GM23338 (cell line): ENCODE results near the gene SLC25A3.

Source experiments
- CREB1 ChIP-seq: fragments of 250-450 bp; sonication (Bioruptor Pico); IDR thresholded peaks from 2 replicates; pipeline ENCODE4 v1.5.0; 2020; ENCODE audit warnings: low read depth, mild to moderate bottlenecking, moderate library complexity
- EZH2 ChIP-seq: fragments of 200-600 bp; sonication (generic); IDR thresholded peaks from one replicate; pipeline ENCODE4 v1.8.0; 2017; ENCODE audit warnings: antibody characterized with exemption, mild to moderate bottlenecking, low read depth; ENCODE audit not compliant: unreplicated experiment
- EZH2phosphoT487 ChIP-seq: fragments of 200-600 bp; sonication (generic); IDR thresholded peaks from one replicate; pipeline ENCODE4 v1.8.1; 2018; ENCODE audit warnings: antibody characterized with exemption; ENCODE audit not compliant: unreplicated experiment
- JUNB ChIP-seq: IDR thresholded peaks from one replicate; pipeline ENCODE4 v1.6.1; 2016; ENCODE audit warnings: antibody characterized with exemption; ENCODE audit not compliant: unreplicated experiment
- POLR2AphosphoS5 ChIP-seq: IDR thresholded peaks from 2 replicates; pipeline ENCODE4 v1.6.1; 2016; ENCODE audit warnings: antibody characterized with exemption, low read depth
- STAT1 ChIP-seq: IDR thresholded peaks from one replicate; pipeline ENCODE4 v1.6.1; 2016; ENCODE audit warnings: antibody characterized with exemption; ENCODE audit not compliant: unreplicated experiment
- TF ChIP-seq, protein P1 (sequence below), 2 experiments: fragments of 200-600 bp in 1 of 2; sonication (generic) in 1 of 2; conservative IDR thresholded peaks; 2 replicates each; pipeline versions ENCODE4 v1.5.1 to v1.6.1; 2016 to 2017; ENCODE audit warnings: antibody characterized with exemption in 2 of 2, low read depth in 2 of 2, mild to moderate bottlenecking in 2 of 2, moderate library complexity in 1 of 2
- TF ChIP-seq, protein P2 (sequence below): IDR thresholded peaks from one replicate; pipeline ENCODE4 v1.6.1; 2018; ENCODE audit warnings: antibody characterized with exemption; ENCODE audit not compliant: unreplicated experiment
- TF ChIP-seq, protein P3 (sequence below): IDR thresholded peaks from 2 replicates; pipeline ENCODE4 v1.6.1; 2016; ENCODE audit warnings: antibody characterized with exemption

DNA sequence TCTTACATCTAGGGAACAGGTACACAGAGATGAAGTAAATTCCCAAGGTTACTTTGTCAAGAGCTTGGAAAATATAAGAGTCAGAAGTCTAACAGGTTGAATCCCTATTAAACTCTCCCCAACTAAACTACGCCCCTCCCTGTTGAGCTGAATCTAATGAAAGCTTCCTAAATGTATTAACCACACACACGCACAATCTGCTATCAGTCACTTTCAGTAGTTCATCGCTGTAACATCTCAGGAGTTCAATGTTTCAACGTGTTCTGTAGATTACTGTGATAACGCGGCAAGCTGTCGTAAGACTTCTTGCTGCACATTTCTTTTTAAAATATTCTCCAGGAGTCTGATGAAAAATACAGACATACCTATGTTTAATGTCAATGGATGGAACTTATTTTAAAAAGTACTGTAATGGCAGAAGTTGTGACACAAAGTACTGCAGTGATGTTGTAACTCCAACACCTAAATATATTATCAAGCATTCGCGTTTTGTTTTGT is 612 bp upstream of the SLC25A3 start:
- TF ChIP-seq, protein P1, sequence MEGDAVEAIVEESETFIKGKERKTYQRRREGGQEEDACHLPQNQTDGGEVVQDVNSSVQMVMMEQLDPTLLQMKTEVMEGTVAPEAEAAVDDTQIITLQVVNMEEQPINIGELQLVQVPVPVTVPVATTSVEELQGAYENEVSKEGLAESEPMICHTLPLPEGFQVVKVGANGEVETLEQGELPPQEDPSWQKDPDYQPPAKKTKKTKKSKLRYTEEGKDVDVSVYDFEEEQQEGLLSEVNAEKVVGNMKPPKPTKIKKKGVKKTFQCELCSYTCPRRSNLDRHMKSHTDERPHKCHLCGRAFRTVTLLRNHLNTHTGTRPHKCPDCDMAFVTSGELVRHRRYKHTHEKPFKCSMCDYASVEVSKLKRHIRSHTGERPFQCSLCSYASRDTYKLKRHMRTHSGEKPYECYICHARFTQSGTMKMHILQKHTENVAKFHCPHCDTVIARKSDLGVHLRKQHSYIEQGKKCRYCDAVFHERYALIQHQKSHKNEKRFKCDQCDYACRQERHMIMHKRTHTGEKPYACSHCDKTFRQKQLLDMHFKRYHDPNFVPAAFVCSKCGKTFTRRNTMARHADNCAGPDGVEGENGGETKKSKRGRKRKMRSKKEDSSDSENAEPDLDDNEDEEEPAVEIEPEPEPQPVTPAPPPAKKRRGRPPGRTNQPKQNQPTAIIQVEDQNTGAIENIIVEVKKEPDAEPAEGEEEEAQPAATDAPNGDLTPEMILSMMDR (conservative IDR thresholded peaks at IDR 0.05; ENCODE audit: low read depth in 2 of 2), result no peak
- TF ChIP-seq EZH2, result no peak
- no peak for TF ChIP-seq STAT1
- TF ChIP-seq CREB1 (CRISPR knock-in tag), result no peak
- TF ChIP-seq JUNB, result no peak
- no peak for TF ChIP-seq POLR2AphosphoS5
- TF ChIP-seq, protein P2, sequence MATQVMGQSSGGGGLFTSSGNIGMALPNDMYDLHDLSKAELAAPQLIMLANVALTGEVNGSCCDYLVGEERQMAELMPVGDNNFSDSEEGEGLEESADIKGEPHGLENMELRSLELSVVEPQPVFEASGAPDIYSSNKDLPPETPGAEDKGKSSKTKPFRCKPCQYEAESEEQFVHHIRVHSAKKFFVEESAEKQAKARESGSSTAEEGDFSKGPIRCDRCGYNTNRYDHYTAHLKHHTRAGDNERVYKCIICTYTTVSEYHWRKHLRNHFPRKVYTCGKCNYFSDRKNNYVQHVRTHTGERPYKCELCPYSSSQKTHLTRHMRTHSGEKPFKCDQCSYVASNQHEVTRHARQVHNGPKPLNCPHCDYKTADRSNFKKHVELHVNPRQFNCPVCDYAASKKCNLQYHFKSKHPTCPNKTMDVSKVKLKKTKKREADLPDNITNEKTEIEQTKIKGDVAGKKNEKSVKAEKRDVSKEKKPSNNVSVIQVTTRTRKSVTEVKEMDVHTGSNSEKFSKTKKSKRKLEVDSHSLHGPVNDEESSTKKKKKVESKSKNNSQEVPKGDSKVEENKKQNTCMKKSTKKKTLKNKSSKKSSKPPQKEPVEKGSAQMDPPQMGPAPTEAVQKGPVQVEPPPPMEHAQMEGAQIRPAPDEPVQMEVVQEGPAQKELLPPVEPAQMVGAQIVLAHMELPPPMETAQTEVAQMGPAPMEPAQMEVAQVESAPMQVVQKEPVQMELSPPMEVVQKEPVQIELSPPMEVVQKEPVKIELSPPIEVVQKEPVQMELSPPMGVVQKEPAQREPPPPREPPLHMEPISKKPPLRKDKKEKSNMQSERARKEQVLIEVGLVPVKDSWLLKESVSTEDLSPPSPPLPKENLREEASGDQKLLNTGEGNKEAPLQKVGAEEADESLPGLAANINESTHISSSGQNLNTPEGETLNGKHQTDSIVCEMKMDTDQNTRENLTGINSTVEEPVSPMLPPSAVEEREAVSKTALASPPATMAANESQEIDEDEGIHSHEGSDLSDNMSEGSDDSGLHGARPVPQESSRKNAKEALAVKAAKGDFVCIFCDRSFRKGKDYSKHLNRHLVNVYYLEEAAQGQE, result no peak
- no peak for TF ChIP-seq EZH2phosphoT487
- TF ChIP-seq, protein P3, sequence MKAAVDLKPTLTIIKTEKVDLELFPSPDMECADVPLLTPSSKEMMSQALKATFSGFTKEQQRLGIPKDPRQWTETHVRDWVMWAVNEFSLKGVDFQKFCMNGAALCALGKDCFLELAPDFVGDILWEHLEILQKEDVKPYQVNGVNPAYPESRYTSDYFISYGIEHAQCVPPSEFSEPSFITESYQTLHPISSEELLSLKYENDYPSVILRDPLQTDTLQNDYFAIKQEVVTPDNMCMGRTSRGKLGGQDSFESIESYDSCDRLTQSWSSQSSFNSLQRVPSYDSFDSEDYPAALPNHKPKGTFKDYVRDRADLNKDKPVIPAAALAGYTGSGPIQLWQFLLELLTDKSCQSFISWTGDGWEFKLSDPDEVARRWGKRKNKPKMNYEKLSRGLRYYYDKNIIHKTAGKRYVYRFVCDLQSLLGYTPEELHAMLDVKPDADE, result no peak
